HG03103 (cell line): ENCODE data around the gene PSAT1.

Source experiments
- ATAC-seq: cut with Tn5 transposase; IDR thresholded peaks from one replicate; pipeline ENCODE4 v1.9.1; 2021; ENCODE audit warnings: low read depth; ENCODE audit not compliant: unreplicated experiment

PSAT1 gene

DNA sequence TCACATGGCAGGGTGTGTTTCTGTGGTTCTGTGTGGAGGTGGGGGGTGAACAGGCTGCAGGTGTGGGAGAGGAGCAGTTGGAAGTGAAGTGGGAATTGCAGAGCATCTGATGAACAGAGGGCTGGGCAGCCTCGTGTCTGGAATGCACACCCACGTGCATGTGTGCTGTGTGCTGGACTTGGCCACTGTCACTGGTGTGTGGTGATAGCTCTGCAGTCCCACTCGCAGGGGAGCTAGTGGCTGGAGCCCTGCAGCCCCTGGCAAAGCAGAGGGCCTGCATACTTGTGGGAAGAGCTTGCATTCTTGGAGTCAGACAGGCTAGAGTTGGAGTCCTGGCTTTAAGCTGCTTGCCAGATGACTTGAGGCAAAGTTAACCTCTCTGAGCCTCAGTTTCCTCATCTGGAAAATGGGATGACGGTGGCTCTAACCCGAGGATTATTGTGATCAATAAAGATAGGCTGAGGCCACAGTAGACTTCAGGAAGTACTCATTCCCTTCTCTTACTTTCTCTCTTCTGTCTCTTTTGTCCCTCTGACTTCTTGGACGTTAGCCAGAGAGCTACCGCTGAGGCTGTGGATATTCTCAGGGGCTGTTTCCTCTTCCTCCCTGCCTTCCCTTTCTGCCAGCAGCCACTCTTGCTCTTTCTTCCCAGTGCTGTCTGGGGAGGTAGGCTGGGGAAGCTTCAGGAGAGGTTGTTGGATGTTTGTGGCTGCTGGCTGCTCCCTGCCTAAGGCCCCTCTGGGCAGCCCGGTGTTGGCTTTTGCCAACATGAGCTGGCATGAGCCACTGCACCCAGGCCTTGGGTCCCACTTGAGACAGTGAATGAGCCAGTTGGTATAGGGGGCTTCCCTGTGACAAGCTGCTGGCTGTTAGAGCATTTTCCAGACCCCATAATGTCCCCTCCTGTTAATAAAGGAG is 18.3 kb downstream of the PSAT1 start:
- no peak for ATAC-seq

DNA sequence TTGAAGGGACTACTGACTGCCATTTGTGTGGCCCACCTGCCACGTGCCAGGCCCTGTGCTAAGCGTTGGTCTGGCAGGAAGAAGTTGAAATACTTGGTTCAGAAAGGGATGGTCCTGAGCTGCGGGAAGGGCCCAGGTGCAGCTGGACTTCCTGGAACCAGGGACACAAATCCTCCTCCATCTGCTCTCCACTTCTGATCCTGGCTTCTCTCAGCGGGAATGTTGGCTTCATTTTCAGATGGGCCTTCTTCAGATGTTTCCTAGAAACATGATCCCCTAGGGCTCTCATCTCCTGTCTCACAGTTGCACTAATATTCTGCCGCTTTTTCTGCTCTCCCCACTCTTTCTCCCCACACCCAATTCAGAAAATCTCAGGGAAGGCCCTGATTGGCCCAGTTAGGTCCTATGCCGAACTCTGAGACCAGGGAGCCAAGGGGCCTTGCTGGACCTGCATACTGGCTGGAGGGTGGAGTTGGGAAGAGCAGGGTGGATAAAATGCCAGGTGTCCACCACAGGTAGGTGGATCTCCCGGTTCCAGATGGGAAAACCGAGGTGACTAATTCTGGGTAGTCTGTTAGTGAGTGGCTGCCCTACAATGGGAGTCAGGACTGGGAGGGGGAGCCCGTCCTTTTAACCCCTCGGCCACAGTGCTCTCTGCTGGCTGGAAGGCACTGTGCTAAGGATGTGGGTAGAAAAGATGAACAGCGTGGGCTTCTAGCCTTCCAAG is 19.4 kb downstream of the PSAT1 start:
- no peak for ATAC-seq

DNA sequence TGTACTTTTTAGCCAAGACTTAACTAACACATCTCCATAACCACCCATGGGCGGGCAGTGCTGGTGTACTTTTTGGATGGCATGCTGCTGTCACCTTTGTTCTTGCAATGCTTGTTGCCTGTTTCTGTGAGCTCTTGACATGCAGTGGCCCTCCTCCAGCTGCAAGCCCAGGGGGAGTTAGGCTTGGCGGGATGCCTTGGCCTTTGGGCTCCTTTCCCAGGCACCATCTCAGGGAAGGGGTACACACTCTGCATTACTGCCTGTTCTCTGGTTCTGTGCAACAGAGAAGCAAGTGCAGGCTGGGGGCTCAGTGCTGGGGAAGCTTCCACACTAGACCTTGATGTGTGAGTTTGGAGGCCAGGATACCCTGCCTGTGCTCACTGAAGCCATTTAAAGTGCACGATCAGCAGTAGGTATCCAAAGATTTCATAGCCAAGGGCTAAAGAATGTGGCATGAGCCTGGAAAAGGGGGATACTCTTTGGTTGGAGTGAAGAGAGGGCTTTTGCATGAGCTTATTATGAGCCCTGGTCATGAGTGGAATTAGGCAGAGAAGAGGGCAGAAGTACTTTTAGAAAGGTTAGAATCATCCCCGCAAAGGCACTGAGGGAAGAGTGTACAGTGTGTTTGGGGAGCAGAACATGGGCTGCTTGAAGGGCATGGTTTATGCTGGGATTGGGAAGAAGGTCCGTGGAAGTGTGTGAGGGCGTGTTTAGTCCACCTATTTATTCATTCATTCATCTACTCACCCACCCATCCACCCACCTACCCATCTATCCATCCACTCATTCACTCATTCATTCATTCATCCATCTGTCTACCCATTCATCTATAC is 22.5 kb downstream of the PSAT1 start:
- no peak for ATAC-seq

DNA sequence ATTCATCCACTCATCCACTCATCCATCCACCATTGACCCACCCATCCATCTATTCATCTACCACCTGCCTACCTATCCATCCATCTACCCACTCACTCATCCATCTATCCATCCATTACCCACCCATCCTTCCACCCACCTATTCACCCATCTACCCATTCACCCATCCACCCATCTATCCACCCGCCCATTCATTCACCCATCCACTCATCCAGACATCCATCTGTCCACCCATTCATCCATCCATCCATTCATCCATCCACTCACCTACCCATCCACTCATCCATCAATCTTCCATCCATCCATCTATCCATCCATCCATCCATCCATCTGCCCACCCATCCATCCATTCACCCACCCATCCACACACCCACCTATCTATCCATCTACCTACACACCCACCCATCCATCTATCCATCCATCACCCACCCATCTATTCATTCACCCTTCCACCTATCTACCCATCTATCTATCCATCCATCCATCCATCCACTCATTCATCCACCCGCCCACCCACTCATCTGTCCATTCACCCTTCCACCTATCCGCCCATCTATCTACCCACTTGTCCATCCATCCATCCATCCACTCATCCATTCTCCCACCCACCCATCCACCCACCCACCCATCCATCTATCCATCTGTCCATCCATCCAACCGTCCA is 23.2 kb downstream of the PSAT1 start:
- no peak for ATAC-seq

DNA sequence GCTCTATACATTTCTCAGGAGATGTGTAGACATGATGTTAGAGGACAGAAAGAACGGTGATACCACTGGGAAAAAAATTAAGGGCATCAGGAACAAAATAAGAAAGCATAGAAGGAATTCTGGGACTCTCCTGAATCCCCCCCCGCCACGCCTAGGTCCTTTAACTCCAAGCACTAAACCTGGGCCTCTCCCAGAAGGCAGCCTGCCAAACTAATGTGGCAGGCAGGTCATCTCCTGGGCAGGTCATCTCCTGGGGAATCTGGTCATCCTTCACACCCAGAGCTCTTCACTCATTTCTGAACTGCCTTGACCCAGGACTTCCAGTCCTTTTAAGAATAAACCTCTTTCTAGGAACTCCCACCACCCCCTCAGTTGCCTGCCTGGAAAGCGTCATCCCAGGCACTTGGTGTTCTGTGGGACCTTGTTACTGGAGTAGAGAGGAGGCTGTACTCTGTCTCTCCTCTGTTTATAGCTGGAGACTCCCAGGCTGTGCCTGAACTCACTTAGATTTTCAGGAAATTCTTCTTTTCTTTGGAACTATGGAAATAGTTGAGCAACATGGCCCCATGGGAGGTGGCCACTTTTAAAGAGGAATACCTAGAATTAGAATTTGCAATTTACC is 24.1 kb downstream of the PSAT1 start:
- ATAC-seq, result no peak

DNA sequence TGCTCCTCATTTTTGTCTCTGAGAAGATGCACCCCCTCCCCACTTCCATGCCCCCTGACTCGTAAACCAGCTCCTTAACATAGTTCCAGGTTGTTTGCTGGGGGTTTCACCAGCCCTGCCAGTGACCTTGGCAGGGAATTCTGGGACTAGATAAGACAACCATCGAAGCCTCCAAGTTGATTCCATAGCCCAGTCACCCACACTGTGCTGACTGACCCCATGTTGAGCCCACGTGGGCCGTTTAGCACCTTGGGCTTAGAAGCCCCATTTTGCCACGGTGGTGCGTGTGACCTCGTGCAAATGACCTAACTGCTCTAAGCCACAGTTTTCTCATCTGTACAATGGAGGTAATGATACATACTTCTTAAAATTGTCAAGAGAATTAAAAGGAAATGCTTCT is 24.6 kb downstream of the PSAT1 start:
- no peak for ATAC-seq

DNA sequence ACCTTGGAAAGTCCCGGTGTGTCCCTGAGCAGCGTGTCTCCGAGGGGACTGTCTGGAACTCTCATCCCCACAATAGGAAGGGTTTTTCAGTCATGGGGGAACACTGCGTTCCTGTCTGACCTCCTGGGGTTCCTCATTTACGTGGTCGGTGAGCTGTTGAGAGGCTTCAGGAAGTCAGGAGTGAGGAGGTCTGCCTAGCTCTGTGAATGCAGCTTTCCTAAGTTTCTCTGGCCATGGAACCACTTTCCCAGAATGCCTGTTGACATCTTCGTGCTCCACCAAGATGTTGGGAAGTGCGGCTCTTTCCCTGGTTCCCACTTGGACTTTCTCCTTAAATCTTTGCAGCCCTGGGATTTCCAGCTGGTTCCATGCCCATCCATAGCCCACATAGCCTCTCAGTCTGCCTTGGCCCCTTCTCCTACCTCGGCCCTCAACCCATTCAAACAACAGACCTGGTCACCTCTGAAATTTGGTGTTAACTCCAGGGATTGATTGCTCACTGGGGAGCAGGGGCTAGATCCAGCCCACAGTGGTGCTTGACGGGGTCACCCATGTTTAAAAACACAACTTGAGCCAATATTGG is 27.2 kb downstream of the PSAT1 start:
- ATAC-seq, result no peak

DNA sequence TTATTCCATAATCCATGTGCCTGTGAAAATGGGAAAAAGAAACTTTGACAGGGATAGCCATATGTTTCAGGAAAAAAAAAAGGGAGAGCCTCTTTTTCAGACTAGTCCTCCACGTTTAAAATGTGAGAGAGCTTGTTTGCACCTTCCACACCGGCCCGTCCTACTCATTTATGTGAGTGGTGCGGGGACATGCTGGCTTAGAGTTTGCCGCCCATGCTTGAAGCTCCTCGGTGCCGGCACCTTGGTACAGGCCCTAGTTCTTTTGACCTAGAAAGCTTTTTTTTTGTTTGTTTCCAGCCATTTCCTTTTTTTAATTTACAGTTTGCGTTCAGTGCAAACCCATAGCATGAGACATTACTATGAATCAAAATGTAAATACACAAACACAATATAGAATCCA is 27.8 kb downstream of the PSAT1 start:
- ATAC-seq, result no peak

DNA sequence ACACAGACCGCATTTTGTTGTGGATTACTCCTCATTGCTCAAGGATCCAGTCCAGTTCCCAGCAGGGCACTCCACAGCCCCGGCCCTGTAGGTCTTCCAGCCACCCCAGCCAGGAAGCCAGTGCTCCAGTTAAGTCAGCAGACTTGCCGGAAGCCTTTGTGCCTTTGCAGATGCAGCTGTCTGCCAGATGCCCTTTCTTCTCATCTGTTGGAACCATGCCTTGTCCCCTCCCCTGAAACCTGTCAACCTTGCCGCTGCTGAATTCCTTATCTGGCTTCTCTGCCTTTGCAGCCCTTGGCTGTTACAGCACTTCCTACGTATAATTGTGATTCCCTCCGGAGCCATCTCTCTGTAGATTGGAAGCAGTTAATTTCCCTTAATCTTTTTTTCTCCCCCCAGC is 28.4 kb downstream of the PSAT1 start:
- no peak for ATAC-seq

DNA sequence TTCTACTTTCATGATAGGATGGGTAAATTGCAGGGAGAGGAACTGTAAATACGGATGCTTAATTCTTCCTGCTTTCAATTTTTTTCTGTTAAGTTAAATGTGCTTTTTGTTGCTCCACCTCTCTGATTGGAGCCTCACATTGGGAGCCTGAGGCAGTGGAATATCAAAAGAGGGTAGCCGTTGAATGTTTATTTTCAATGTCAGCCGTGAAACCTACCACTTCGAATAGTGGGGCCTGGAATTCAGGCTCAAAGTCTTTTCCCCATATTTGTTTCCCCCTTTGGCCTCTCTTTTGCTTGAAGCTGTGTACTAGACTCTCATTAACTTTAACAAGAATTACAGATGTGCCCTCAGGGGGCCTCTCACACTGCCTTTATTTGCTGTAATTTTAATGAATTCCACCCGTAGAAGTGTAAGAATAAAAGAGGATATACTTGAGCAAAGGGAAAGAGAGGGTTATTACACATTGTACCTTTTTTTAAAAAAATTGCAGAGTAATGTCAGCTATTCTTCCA is 29.0 kb downstream of the PSAT1 start:
- no peak for ATAC-seq

DNA sequence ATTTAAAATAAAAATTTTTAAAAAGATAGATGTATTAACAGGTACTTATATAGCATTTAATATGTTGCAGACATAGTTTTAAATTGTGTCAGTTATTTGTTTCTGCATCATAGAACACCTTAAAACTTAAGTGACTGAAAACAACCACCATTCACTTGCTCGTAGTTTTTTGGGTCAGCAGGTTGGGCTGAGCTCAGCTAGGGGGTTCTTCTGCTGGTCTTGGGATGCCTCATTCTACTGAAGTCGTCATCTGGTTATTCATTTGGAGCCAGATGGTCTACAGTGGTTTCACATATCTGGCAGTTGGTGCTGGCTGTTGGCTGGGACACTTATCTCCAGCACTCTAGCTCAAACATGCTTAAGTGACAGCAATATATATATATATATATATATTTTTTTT is 29.6 kb downstream of the PSAT1 start:
- ATAC-seq, result no peak

DNA sequence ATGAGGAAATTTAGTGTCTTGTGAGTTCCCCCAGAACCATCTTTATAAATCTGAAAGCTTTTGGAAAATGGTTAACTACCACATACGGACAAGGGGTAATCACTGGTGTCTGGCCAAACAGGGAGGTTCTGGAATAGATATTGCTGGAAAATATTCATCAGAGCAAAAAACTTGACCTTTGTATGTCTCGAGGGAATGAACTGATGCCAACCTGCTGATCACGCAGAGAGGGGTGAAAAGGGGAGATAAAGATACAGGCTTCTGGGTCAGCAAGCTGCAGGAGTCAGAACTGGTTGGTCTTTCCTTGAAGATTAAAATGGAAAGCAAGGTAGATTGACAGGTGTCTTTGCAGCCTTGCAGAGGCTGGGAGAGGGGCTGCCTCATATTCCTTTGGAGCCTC is 35.5 kb downstream of the PSAT1 start:
- no peak for ATAC-seq

DNA sequence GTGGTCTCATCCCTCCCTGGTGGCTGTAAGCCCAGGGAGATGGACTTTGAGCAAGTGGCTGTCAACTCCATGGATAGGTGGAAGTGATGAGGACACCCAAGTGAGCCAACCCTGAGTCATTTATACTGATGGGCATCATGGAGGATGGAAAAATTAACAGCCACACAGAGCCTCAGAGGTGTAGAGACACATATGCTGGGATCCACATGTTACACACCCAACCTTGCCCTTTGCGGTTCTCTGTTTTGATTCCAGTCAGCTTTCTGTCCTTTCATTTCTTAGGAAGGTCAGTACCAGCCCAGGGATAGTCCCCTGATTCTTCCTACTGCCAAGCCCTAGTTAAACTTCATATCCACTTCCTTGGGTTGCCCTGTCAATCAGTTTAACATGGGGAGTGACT is 51.9 kb downstream of the PSAT1 start:
- ATAC-seq, result no peak

DNA sequence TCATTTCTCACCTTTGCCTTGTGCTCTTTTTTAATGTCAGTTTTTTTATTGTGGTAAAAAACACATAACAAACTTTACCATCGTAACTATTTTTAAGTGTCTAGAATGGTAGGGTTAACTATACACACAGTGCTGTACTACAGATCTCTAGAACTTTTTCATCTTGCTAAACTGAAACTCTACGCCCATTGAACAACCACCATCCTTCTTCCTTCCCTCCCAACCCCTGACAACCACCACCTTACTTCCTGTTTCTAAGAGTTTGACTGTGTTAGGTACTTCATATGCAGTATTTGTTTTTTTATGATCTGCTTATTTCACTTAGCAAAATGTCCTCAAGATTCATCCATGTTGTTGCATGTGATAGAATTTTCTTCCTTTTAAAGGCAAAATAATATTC is 54.9 kb downstream of the PSAT1 start:
- peak; percentile 80 for ATAC-seq

DNA sequence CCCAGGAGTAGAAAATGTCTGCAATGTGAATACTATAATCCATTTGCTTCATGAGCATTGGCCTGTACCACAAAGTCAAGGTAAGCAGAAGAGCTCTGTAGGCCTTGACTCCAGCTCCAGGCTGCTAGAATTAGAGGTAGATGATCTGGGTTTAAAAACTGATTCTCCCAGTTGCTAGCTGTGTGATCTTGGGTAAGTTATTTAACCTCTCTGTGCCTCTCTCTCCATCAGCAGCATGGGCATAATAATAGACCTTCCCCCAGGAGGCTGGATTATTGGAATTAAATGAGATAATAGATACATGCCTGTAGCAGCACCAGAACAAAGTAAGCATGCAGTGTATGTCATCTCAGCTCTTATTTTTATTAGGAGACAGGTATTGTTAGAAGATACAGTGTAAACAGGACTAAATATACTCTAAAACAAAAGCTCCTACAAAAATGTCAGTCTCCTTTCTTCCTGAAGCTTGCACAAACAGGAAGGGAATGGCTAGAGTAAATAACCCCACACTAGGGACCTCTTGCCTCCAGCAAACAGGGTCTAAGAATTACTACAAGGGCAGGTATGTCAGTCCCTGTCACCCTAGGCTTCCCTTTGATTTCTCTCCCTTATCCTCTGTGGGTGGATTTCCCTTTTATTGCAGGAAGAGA is 57.5 kb downstream of the PSAT1 start:
- ATAC-seq, result no peak

DNA sequence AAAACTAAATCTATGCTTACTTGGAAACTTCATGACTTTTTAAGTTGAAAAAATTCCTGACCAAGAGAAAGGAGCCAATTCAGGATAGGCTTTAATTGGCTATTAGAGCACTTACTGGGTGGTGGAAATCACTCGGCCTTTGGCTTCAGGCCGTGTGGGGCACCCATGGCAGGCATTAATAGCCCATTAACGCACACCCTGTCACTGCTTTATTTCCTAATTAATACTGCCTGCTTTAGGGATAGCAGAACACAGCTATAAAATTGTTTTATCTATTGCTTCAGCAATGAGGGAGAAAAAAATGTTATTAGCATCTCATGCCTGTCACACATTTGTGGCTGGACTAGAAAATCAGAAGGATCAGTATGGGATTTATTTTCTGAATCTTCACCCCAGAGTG is 58.1 kb downstream of the PSAT1 start:
- no peak for ATAC-seq

DNA sequence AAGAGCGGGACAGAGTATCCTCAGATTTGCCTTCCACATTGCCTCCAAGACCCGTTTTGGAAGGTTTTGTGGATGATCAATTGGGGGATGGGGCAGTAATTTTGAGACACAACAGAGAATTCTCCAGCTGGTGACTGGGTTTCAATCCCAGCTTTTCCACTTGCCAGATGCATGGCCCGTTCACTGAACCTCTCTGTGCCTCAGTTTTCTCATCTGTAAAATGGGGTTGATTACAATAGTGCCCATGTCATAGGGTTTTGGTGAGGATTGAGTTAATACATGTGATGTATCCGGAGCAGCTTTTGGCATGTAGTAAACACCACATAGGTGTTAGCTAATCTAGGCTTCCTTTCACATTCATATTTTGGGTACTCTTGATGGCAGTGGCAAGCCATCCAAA is 59.7 kb downstream of the PSAT1 start:
- no peak for ATAC-seq

DNA sequence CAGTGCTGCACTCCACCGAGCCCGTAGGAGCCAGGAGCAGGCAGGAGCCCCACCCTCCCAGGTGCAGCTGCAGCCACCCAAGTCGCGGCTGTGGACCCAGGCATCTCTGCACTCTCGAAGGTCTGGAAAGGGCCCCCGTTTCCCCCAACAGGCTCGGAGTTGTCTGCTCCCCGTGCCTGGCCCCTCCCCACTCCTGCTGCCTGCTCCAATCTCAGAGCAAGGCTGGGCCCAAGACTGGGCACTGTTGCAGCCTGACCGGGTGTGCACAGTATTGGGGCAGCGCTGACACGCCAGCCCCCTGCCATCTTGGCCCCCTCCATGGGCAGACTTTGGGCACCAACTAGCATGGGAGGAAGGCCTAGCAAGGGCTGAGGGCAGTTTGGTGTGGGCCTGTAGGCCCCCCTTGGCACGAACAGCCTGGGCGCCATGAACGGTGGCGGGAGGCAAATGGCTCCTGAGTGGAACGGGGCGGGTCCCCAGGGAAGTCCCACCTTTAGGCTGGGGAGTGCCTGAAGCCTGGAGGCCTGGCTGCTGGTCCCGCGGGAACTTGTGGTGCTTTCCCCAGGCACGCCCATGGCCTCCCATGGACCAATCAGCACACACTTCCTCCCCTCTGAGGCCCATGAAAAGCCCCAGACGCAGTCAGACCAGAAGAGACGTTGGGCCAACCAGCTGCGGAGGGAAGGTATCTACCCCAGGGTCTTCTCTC is 60.4 kb downstream of the PSAT1 start:
- no peak for ATAC-seq
